MM.1S (cell line): ENCODE measurements around the gene GNPTG.

Source experiments
- DNase-seq: peaks from one replicate; pipeline ENCODE4 v3.0.0-alpha.2; 2015
- H2AFZ ChIP-seq: fragments of 300-600 bp; sonication (generic); 2 replicates; pipeline ENCODE4 v1.6.0; 2016; ENCODE audit warnings: antibody characterized with exemption, low read length
- H3F3A ChIP-seq: fragments of 300-600 bp; sonication (generic); 2 replicates; pipeline ENCODE4 v1.6.1; 2016; ENCODE audit warnings: mild to moderate bottlenecking, antibody characterized with exemption, low read length, moderate library complexity, mixed read lengths; ENCODE audit not compliant: insufficient read depth
- H3K27ac ChIP-seq: fragments of 300-600 bp; sonication (generic); 2 replicates; pipeline ENCODE4 v1.5.1; 2016; ENCODE audit warnings: mild to moderate bottlenecking, low read length
- H3K27me3 ChIP-seq: fragments of 300-600 bp; sonication (generic); replicated peaks from 2 replicates; pipeline ENCODE4 v1.6.0; 2016; ENCODE audit warnings: low read length; ENCODE audit not compliant: insufficient read depth
- H3K36me3 ChIP-seq: fragments of 300-600 bp; sonication (generic); replicated peaks from 2 replicates; pipeline ENCODE4 v1.6.1; 2016; ENCODE audit warnings: mild to moderate bottlenecking, low read length, mixed read lengths; ENCODE audit not compliant: insufficient read depth
- H3K4me1 ChIP-seq: fragments of 300-600 bp; sonication (generic); 2 replicates; pipeline ENCODE4 v1.6.1; 2016; ENCODE audit warnings: low read length, mixed read lengths
- H3K4me2 ChIP-seq: fragments of 300-600 bp; sonication (generic); 2 replicates; pipeline ENCODE4 v1.6.0; 2016; ENCODE audit warnings: low read depth, low read length
- H3K4me3 ChIP-seq: fragments of 300-600 bp; sonication (generic); 2 replicates; pipeline ENCODE4 v1.5.1; 2016; ENCODE audit warnings: low read length, mixed read lengths
- H3K79me2 ChIP-seq: fragments of 300-600 bp; sonication (generic); 2 replicates; pipeline ENCODE4 v1.6.1; 2016; ENCODE audit warnings: mixed run types, low read length, mixed read lengths
- H3K9ac ChIP-seq: fragments of 300-600 bp; sonication (generic); 2 replicates; pipeline ENCODE4 v1.6.1; 2016; ENCODE audit warnings: low read length, mixed read lengths
- H3K9me2 ChIP-seq: fragments of 300-600 bp; sonication (generic); replicated peaks from 2 replicates; pipeline ENCODE4 v1.6.1; 2016; ENCODE audit warnings: mild to moderate bottlenecking, low read length, mixed read lengths; ENCODE audit not compliant: insufficient read depth
- H3K9me3 ChIP-seq: fragments of 300-600 bp; sonication (generic); replicated peaks from 2 replicates; pipeline ENCODE4 v1.6.1; 2016; ENCODE audit warnings: mild to moderate bottlenecking, low read length, mixed read lengths; ENCODE audit not compliant: insufficient read depth
- H4K20me1 ChIP-seq: fragments of 300-600 bp; sonication (generic); 2 replicates; pipeline ENCODE4 v1.6.1; 2016; ENCODE audit warnings: mild to moderate bottlenecking, low read length, moderate library complexity, mixed read lengths; ENCODE audit not compliant: insufficient read depth
- CTCF ChIP-seq: fragments of 300-600 bp; sonication (generic); IDR thresholded peaks from 2 replicates; pipeline ENCODE4 v1.5.1; 2016; ENCODE audit warnings: antibody characterized with exemption, low read length, mixed read lengths
- EZH2 ChIP-seq: fragments of 300-600 bp; sonication (generic); optimal IDR thresholded peaks from 2 replicates; pipeline ENCODE3; 2017; ENCODE audit warnings: low read depth, mild to moderate bottlenecking, antibody characterized with exemption, low read length, mixed read lengths
- EZH2phosphoT487 ChIP-seq: fragments of 300-600 bp; sonication (generic); IDR thresholded peaks from 2 replicates; pipeline ENCODE4 v1.6.1; 2018; ENCODE audit warnings: antibody characterized with exemption, low read length

The GNPTG gene

GRCh38 chr16:1387331-1387730 is 35.6 kb downstream of the GNPTG start:
- DNase-seq = no peak
- Histone ChIP-seq H3K9me3 (no peaks in the 10 kb centered on the region), H3F3A (no peaks in the 10 kb centered on the region), H2AFZ (no peak overlapping the region), H3K4me1 (no peaks in the 10 kb centered on the region), H3K27ac (no peak overlapping the region), H3K4me2 (no peak overlapping the region), H3K79me2 (no peaks in the 10 kb centered on the region; the same call in 1 of the 2 replicates), H3K9me2 (no peaks in the 10 kb centered on the region), H4K20me1 (no peaks in the 10 kb centered on the region), H3K36me3 (no peaks in the 10 kb centered on the region), H3K4me3 (no peak overlapping the region), H3K27me3 (no peaks in the 10 kb centered on the region), H3K9ac (no peak overlapping the region)
- TF ChIP-seq EZH2 (no peak), EZH2phosphoT487 (no peak), CTCF (no peak)

- H3K27me3 ChIP-seq = no peaks in the 10 kb centered on the region
- H3K36me3 ChIP-seq = no peaks in the 10 kb centered on the region
- H3K27ac ChIP-seq = no peak overlapping the region
- no peaks in the 10 kb centered on the region for H3F3A ChIP-seq
- H3K9me3 ChIP-seq = no peaks in the 10 kb centered on the region
- H4K20me1 ChIP-seq = no peaks in the 10 kb centered on the region
- H3K4me3 ChIP-seq = no peak overlapping the region
- TF ChIP-seq CTCF = no peak
- TF ChIP-seq EZH2phosphoT487 = no peak
- TF ChIP-seq EZH2 = no peak
- H3K4me2 ChIP-seq = no peak overlapping the region
- H3K4me1 ChIP-seq = no peaks in the 10 kb centered on the region
- DNase-seq = no peak
- no peak overlapping the region for H3K9ac ChIP-seq
- H3K9me2 ChIP-seq = no peaks in the 10 kb centered on the region
- no peaks in the 10 kb centered on the region; the same call in 1 of the 2 replicates for H3K79me2 ChIP-seq
- H2AFZ ChIP-seq = no peak overlapping the region
These were observed 38.0 kb downstream of the GNPTG start for GRCh38 chr16:1389762-1390161.

GRCh38 chr16:1390239-1390779 is 38.6 kb downstream of the GNPTG start:
- Histone ChIP-seq H3K27ac (no peak overlapping the region), H3K27me3 (no peaks in the 10 kb centered on the region), H3K36me3 (no peaks in the 10 kb centered on the region), H3K4me3 (no peak overlapping the region), H3F3A (no peaks in the 10 kb centered on the region), H4K20me1 (no peaks in the 10 kb centered on the region), H3K4me1 (no peaks in the 10 kb centered on the region), H2AFZ (no peak overlapping the region), H3K9ac (no peak overlapping the region), H3K9me3 (no peaks in the 10 kb centered on the region), H3K4me2 (no peak overlapping the region), H3K9me2 (no peaks in the 10 kb centered on the region), H3K79me2 (no peaks in the 10 kb centered on the region; the same call in 1 of the 2 replicates)
- DNase-seq = no peak
- TF ChIP-seq EZH2phosphoT487 (no peak), CTCF (no peak), EZH2 (no peak)
